Bone marrow (tissue), 2 donors: ENCODE measurements around the gene SLC7A1.

Experiments
- DNase-seq, 2 donors: peaks; one replicate each; lab custom pipeline; 2025; lab: John Stamatoyannopoulos, UW

The SLC7A1 gene

DNA sequence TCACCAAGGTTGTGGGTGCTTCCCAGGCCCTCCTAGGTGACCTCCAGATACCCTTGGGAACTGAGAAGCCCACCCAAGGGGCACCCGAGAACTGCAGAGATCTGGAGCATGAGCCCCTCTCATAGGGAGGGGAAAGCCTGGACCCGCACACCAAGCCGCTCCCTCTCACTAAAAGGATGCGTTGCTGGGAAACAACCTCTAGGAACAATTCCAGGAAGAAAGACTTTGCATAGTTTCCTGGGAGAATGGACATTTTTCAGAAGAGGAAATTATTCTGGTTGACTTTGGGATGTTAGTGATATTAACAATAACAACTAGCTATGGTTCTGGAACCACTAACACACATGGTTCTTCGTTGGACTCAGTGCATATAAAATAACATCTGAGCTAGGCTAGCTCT, 64.6 kb downstream of the SLC7A1 start:
- DNase-seq: no peak

DNA sequence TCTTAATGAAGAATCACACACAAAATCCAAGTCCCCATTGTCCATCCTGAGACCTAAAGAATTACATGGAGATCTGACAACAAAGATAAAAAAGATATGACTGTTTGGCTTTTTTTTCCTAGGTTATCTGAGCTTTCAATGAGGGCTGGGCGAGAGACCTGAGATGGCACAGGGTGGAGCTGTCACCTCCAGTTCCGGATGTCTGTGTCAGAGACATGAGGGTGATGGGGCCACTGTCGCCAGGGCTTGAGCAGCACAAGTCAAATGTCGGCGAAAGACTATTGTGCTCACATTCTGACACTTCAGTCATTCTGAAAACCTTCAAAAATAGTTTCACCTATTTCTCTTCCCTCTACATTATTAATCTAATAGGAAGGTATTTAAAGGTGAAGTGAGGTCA, 65.7 kb downstream of the SLC7A1 start:
- DNase-seq: no peak

DNA sequence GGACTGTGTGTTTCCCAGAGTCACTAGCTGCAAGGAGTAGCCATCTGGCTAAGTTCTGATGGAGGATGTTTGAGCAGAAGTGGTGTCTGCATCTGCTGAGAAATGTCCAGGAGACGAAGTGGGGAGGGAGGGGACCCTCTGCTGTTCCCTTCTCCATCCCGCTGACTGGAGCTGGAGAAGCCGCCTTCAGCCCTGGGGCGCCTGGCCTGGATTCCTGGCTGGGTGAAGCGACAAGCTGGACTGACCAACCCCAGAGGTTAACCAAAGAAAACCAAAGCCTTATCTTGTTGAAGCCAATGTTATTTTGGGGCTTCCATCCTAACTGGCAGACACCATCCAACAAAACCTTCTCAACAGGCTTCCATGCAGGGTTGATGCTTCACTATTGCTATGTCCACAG, 67.6 kb downstream of the SLC7A1 start:
- DNase-seq: no peak

DNA sequence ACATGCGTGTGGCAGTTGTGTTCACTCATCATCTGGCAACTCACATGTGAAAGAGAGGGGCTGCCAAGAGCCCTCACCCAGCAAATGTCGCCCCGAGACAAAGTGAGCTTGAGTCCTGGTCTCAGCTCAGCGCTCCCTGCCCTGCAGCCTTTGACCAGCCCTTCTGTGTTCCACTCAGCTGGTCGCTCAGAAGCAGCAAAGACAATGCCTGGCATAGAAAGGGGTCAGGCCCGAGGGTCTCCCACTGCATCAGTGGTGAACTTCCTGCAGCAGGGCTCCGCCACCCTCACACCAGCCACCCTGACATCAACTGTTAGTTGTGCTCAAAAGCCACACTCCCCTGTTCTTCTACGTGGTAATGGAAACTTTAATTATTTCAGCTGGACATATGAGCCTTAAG, 68.0 kb downstream of the SLC7A1 start:
- DNase-seq: no peak

DNA sequence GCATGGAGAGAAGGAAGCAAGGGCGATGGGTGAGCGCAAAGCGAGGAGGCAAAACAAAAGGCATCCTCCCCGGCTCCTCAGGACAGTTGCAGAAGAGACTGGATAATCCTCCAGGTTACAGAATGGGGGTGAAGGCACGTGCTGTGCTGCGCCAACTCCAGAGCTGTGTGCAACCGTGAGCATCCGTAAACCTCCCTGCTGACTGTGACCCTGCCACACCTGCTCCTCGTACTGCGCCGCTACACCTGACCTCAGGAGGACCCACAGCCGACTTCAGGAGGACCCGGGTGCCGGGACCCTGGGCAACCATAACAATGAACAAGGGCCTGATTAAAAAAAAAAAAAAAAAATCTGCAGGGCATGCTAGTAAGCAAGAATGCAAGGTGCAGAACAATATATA, 68.7 kb downstream of the SLC7A1 start:
- no peak for DNase-seq

DNA sequence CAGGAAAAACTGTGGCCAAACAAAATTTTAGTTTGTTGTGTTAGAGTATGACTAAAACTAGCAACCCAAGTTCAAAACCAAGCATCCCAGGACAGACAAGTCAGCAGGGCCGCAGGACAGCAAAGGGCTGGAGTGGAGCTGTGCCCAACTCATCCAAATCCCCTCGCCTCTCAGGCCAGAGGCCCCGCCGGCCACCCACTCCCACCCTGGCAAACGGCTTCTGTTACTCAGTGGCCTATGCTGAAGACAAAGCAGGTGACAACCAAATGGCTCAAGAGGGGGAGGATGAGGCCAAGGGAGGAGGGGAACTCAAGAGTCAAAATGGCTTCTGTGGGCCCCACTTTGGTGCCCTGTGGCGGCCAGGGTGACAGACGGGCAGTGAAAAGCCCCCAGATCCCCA, 69.7 kb downstream of the SLC7A1 start:
- no peak for DNase-seq

DNA sequence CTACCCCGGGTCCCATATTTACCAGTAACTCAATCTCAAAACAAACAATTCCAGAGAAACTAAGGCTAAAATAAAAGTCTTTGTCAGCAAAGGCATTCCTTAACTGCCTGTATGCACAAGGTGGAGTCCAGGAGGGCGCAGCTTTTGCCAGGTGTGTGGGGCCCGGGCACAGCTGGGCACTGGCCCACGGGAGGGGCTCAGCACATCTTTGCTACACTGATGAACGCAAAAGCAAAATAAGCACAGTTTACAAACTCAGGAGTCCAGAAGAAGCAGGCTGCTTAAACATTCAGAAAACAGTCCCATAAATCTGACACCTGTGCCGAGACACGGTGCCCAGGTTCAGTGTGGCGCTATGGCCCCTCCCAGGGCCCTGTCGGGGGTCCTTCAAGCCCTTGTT, 70.8 kb downstream of the SLC7A1 start:
- DNase-seq: no peak

DNA sequence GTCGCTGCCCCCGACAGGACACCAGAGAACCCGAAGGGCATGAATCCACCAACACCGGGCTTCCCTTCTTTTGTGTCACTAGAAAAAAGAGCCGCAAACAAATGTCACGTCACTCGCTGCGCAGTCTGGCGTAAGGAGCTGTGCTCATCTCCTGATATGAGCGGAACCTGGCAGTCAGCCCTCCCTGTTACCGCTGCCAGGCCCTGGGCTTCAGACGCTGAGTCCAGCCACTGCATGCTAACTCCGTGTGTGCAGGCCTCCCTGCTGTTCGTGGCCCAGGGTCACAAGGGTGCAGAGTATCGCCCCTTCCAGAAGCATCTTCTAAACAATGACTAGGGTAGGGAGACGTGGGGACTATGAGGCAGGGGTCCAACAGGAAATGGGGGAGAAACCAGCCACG, 71.3 kb downstream of the SLC7A1 start:
- no peak for DNase-seq

DNA sequence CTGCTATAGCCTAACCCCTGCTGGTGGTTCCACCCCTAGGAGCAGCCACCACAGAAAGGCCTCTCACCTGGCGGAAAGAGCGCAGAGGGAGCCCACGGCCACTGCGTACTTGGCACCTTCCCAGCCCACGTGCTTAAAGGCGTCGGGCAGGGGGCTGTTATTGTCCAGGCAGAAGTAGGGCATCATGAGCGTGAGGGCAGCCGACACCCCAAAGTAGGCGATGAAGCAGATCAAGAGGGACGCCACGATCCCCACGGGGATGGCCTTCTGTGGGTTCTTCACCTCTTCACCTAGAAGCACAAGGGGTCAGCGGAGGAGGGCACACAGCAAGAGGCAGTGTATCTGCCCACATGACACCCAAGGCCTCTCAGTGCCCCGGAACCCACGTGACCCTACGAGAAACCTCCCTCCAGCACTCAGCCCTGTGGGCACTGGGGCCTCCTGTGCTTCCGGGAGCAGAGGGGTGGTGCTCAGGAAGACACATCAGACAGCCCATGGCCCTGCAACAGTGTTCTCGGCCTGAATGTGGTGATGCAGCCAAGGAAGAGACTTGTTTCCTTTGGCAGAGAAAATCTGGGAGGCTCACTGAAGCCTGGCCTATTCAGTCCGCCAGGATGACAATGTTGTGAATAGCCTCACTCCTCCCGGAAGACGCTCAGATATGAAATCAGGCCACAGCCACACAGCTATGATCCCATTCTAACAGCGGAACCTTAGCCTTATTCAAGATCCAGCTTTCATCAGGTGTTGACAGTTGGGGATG, 72.1 kb downstream of the SLC7A1 start:
- DNase-seq: no peak

DNA sequence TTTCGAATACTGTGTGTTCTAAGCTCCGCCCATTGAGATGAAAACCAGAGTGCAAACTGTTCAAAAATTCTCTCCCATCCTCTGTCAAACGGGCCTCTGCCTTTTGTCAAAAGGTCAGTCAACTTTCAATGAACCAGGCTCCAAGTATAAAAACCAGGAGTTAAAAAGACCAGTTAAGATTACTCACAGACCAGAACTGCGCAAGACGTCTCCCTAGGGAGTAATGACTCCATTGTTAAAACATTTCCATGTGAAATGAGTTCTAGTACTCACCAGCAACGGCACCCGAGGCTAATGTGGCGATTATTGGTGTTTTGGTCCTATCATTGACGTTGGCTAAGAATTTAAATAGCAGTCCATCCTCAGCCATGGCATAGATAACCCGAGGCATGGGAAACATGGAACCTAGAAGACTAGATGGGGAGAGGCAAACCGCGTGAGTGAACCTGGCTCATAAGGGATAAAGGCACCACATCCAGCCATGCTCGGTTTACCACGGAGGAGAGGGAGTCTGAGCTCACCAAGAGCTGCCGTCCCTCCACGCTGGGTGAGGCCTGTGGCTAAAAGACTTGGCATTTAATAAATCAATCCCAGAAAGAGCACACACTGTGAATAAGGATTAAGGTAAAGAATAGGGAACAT, 73.3 kb downstream of the SLC7A1 start:
- no peak for DNase-seq

DNA sequence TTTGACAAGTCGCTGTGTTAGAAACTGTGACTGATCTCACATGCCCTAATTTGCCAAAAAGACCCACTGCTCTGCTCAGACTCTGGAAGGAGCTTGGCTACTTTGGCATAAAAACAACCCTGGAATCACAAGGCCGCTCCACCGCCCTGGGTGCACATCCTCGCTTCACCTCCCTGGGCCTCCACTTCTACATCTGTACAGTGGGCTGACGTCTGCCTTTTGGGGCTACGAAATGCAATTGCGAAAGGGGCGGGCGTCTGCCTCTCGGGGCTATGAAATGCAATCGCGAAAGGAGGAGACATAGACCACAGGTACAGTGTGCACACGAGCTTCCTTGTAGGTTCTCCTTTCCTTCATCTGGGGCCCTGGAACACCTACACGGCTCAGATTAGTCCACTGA, 74.2 kb downstream of the SLC7A1 start:
- DNase-seq: no peak

DNA sequence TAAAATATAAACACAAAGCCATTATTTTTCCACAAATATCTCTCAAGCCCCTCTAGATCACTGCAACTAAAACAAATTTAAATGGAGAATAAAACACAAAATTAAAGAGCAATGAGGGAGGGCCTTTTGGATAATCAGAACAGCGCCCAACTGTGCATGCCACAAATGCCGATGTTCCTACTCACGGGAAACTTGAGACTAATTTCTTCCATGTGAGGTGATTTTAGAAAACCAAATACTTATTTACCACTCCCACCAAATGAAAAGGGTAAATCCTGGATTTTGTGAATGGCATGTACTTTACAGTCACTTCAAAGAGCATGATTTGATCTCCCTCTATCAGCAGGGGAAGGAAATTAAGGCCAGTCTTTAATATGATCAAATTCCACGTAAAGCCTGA, 74.8 kb downstream of the SLC7A1 start:
- DNase-seq: no peak

DNA sequence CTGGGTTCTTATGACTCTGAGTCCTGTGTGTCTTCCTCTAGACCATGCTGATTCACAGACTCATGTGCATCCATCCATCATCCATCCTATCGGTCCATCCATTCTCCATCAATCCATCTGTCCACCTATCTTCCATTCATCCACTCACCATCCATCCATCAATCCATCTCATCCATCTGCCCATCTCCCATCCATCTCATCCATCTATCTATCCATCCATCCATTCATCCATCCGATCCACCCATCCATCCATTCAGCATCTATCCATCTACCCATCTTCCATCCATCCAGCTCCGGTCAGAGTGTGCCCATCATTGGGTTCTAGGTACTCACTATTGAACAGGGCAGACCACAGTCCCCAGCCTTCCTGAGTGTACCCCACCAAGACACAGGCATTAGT, 75.6 kb downstream of the SLC7A1 start:
- DNase-seq: no peak

DNA sequence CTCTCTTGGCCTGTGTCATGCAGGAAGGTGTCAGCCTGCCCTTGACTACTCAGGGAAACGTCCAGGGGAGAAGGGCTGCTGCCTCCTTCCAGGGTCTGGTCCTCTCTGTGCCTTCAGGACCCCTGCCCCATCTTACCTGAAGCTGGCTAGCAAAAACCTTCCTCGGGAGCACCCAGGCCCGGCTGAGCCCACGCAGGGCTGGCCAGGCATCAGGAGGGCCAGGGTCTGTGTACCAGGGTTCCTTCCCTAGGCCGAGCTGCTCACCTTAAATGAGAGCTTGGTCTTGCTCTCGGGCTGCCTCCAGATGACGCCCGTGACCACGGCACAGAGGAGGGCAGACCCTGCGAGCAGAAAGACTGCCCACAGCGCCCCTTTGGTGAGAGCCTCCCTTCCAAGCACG, 78.6 kb downstream of the SLC7A1 start:
- no peak for DNase-seq

DNA sequence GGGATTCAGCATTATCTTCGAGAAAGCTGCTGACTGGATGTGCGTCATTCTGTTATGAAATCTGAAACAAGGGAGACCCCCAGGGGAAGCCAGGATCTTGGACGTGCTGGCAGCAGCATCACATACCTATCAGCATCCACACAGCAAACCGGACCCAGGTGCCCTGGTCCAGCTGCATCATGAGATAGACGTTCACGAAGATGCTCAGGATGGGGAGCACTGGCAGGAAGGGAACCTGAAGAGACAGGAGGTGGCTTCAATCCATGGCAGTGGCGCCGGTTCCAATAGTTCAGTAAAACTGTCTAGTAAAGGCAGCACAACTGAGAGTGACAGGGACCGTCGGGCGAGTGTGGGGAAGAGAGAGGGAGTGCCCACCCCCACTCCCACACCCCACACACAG, 79.5 kb downstream of the SLC7A1 start:
- no peak for DNase-seq

DNA sequence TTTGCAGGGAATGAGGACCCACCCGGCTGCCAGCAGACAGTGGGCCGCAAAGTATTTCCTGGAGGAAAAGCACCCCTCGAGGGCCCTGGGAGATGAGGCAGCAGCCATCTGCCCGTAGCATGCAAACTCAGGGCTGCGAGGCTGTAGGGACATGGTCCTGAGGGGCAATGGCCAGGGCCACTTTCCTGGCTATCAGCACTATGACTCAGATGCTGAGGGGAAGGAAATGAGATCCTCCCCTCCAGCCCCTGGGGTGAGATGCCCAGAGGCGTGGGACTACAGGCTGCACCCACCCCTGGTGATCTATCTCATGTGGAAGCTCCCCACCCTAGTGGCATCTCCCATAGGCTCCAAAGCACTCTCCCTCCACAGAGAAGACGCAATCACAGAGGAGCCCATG, 80.1 kb downstream of the SLC7A1 start:
- DNase-seq: no peak

DNA sequence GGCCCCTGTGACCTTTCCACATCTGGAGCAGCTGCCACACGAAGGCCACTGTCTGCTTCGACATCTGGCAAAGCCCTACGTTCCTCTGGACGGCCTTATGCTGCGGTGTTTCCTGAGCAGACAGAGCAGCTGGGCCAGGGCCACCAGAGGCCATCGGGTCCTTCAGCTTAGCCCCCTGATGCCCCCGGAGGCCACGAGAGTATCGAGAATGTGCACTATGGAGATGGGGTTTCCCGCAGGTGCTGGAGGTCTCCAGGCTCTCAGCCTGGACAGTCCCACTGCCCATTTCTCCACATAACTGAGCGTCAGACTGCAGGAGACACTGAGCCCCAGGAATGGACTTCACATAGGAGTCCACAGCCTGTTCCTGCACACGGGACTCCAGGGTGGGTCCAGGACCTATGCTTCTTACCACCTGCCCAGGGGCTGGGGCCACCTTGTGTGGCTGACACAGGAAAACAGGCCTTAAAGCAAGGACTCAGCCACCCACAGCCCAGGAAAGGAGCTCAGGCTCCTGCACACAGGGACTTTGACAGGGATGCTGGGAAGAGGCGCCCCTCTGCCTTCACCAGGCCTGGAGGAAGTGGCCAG, 80.7 kb downstream of the SLC7A1 start:
- no peak for DNase-seq

DNA sequence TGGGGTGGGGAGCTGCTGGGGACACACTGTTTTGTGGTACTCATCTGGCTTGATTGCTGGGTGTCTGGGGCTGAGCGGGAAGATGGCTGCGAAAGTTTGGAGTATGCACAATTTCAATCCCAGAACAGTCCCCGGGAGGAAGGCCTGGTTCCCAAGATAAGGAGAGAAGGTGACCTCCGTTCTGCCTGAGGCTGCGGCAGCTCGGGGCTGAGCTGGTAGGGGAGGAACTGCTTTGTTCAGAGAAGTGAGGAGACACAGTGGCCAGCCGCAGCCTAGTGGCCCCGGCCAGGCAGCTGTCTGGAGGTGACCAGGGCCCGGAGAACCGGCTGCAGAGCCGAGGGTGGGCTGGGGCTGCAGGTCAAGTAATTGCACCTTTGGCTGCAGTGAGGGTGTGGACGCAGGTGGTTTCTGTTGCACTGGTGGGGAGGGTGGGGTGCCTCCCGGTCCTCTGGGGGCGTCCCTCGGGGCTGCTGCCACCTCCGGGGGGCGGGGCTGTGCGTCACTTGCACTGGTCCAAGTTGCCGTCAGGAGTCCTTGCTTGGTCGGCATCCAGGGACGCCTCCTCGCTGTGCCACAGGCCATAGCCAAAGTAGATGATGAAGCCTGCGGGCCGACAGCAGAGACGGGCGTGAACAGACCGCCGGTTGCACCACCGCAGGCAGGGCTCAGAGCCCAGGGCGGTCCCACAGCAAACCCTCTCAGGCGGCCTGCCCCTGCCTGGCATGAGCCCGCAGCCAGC, 81.3 kb downstream of the SLC7A1 start:
- DNase-seq: no peak

DNA sequence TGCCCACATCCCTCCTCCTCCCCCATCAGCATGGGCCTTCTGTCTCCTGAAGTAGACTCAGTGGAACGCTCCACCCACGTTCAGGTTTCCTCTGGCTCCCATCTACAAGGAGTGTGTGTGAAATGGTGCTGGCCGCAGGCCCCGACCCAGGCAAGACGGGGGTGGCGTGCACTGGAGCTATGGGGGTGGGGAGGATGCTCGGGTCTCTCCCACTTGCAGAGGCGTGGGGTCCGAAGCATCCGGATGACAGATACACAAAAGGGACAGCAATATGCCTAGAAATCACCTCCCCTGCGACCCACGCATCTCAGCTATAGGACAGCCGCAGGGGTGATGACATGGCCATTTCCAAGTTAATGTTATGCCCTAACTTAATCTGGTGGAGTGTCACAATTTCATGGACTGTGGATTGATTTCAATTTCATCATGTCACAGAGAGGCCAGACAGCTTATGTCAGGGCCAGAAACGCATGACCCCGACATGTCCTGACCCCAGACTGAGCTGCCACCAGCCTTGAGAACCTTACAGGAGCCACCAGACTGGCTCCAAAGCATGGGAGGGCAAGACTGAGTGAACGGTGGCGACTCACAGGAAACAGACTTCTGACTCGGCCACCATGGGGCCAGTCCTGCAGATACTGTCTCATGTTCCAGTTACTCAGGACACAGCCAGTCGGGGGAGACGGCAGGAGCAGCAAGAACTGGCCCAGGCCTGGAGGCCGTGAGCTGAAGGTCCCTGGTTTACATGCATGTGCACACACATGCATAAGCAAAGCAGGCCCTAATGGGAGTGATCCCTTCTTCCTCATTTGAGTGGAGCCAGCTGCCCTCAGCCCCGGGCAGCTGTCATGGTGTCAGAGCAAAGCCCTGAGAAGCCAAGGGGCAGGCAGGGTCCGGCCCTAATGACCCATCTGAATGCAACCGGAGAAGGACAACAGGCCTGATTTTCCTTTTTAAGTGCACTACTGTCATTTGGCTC, 82.2 kb downstream of the SLC7A1 start:
- no peak for DNase-seq

DNA sequence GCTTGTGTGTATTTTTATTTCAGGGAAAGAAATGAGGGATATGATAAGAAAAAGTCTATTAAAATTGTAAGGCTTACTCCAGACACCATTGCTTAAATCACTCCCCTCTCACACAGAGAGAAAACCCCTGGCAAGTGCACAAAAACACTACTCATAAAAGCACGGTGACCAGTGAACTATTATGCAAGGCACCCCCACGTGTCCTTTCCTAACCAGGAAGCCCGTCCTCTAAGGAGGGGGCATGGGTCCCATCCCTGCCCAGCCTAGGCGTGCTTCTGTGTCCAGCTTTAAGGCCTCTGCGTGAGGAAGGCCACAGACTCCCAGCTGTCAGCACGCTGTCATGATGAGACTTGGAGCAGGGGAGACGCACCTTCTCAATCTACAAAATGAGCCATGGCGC, 83.5 kb downstream of the SLC7A1 start:
- DNase-seq: no peak

DNA sequence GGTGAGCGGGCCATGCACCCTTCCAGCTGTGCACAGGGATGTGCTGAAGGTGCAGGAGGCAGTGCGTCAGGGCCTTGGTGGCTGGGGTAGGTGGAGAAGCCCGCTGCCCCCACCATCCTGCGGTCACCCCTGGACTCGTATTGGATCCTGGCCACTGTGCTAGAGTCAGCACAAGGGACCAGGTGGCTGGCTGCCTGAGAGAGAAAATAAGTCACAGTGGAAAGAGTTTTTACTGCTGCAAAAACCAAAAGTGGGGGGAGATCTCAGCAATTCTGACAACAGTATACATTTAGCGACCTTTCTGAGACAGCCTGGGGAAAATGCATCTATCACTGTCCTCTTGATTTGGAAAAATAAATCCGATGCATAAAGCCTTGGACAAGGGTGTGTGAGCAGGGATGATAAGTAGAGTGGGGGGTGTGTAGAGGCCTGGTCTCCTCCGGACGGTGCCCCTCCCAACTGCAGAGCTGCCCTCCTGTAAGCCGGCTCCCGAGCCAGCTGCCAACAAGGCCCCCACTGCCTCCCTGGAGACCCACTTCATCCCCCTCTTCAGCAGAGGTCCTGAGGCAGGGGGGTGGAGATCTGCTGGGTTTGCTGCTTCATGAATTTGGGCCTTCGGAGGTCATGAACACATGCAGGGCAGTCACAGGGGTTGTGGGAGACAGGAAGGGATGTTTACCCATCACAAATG, 84.2 kb downstream of the SLC7A1 start:
- DNase-seq: no peak
